ENCODE data around the gene MEGF11. TPM values are rescaled to one million over a fixed set of nuclear protein-coding genes. Genes with fewer than 3 reads are reported as not detected.

Gene MEGF11
- total RNA-seq, 1 donor from 2014 or later: not detected

- no peak for DNase-seq (ENCODE audit: low read depth)
Observed at GRCh38 chr15:66254089-66254950, 770 bp upstream of the MEGF11 start.

GRCh38 chr15:66252685-66253417, 699 bp downstream of the MEGF11 start:
- peaks cover 48% of the 10 kb centered on the region for H3K27me3 ChIP-seq (ENCODE audit: control insufficient read depth, insufficient read depth, low read length)
- peak; percentile 15 for DNase-seq (ENCODE audit: low read depth)

More at GRCh38 chr15:66254089-66254950, 770 bp upstream of the MEGF11 start:
- Histone ChIP-seq H3K4me3 (ENCODE audit: low read depth, low read length) (no peak overlapping the region), H3K27me3 (ENCODE audit: control insufficient read depth, insufficient read depth, low read length) (peaks cover 48% of the 10 kb centered on the region), H3K36me3 (ENCODE audit: control insufficient read depth, insufficient read depth, low read length) (no peaks in the 10 kb centered on the region)
- FAIRE-seq: no peak
- TF ChIP-seq CTCF (IDR thresholded peaks at IDR 0.05; ENCODE audit: insufficient read depth, low read length, severe bottlenecking): no peak

GRCh38 chr15:66251790-66252684, 1.5 kb downstream of the MEGF11 start:
- DNase-seq (ENCODE audit: low read depth) (no peak), FAIRE-seq (no peak)
- peak; percentile 80 for TF ChIP-seq CTCF (IDR thresholded peaks at IDR 0.05; ENCODE audit: insufficient read depth, low read length, severe bottlenecking)
- peak overlapping the region; percentile 25 for H3K4me3 ChIP-seq (ENCODE audit: low read depth, low read length)
- peaks cover 48% of the 10 kb centered on the region for H3K27me3 ChIP-seq (ENCODE audit: control insufficient read depth, insufficient read depth, low read length)
- H3K36me3 ChIP-seq (ENCODE audit: control insufficient read depth, insufficient read depth, low read length): no peaks in the 10 kb centered on the region

More at GRCh38 chr15:66252685-66253417, 699 bp downstream of the MEGF11 start:
- no peak for TF ChIP-seq CTCF (IDR thresholded peaks at IDR 0.05; ENCODE audit: insufficient read depth, low read length, severe bottlenecking)
- FAIRE-seq: no peak
- Histone ChIP-seq H3K36me3 (ENCODE audit: control insufficient read depth, insufficient read depth, low read length) (no peaks in the 10 kb centered on the region), H3K4me3 (ENCODE audit: low read depth, low read length) (peak overlapping the region; percentile 25)

GRCh38 chr15:66251065-66251789, 2.3 kb downstream of the MEGF11 start:
- no peaks in the 10 kb centered on the region for H3K36me3 ChIP-seq (ENCODE audit: control insufficient read depth, insufficient read depth, low read length)
- no peak overlapping the region for H3K4me3 ChIP-seq (ENCODE audit: low read depth, low read length)
- TF ChIP-seq CTCF (IDR thresholded peaks at IDR 0.05; ENCODE audit: insufficient read depth, low read length, severe bottlenecking): no peak
- no peak for DNase-seq (ENCODE audit: low read depth)
- FAIRE-seq: peak; percentile 40
- H3K27me3 ChIP-seq (ENCODE audit: control insufficient read depth, insufficient read depth, low read length): peaks cover 42% of the 10 kb centered on the region

GRCh38 chr15:66249605-66250174, 3.9 kb downstream of the MEGF11 start:
- Histone ChIP-seq H3K36me3 (ENCODE audit: control insufficient read depth, insufficient read depth, low read length) (no peaks in the 10 kb centered on the region), H3K27me3 (ENCODE audit: control insufficient read depth, insufficient read depth, low read length) (peaks cover 30% of the 10 kb centered on the region), H3K4me3 (ENCODE audit: low read depth, low read length) (no peak overlapping the region)
- DNase-seq (ENCODE audit: low read depth) (no peak), FAIRE-seq (no peak)
- no peak for TF ChIP-seq CTCF (IDR thresholded peaks at IDR 0.05; ENCODE audit: insufficient read depth, low read length, severe bottlenecking)
